GM23338 (cell line): ENCODE measurements around the gene SYNDIG1. TPM values are rescaled to one million over a fixed set of nuclear protein-coding genes. Genes with fewer than 3 reads are reported as not detected.

Experiments
- ATAC-seq: fragments of 200-7000 bp; cut with Tn5 transposase; 3 replicates; pipeline ENCODE4 v1.9.1; 2020
- DNase-seq: peaks from one replicate; pipeline ENCODE4 v3.0.0-alpha.2; 2015; ENCODE audit warnings: low spot score
- H2AFZ ChIP-seq: fragments of 200-600 bp; sonication (generic); 2 replicates; pipeline ENCODE4 v1.8.0; 2016; ENCODE audit warnings: antibody characterized with exemption, mild to moderate bottlenecking, moderate library complexity
- H3F3A ChIP-seq: fragments of 200-600 bp; sonication (generic); replicated peaks from 2 replicates; pipeline ENCODE4 v1.8.0; 2017; ENCODE audit warnings: antibody characterized with exemption, mixed run types, low read depth
- H3K27ac ChIP-seq: fragments of 200-600 bp; sonication (generic); 2 replicates; pipeline ENCODE4 v1.6.1; 2016; ENCODE audit warnings: low read depth
- H3K27me3 ChIP-seq: fragments of 200-600 bp; sonication (generic); 2 replicates; pipeline ENCODE4 v1.8.0; 2016; ENCODE audit warnings: mild to moderate bottlenecking, mixed run types, moderate library complexity; ENCODE audit not compliant: insufficient read depth
- H3K36me3 ChIP-seq: fragments of 200-600 bp; sonication (generic); 2 replicates; pipeline ENCODE4 v1.8.0; 2016; ENCODE audit warnings: mild to moderate bottlenecking; ENCODE audit not compliant: insufficient read depth
- H3K4me1 ChIP-seq: fragments of 200-600 bp; sonication (generic); 2 replicates; pipeline ENCODE4 v1.8.0; 2016; ENCODE audit warnings: mild to moderate bottlenecking, moderate library complexity; ENCODE audit not compliant: insufficient read depth
- H3K4me2 ChIP-seq: fragments of 200-600 bp; sonication (generic); 2 replicates; pipeline ENCODE4 v1.7.1; 2017; ENCODE audit warnings: mixed run types
- H3K4me3 ChIP-seq: fragments of 200-600 bp; sonication (generic); 2 replicates; pipeline ENCODE4 v1.6.1; 2016; ENCODE audit warnings: mixed run types
- H3K79me2 ChIP-seq: fragments of 200-600 bp; sonication (generic); replicated peaks from 2 replicates; pipeline ENCODE4 v1.8.0; 2017; ENCODE audit warnings: mild to moderate bottlenecking; ENCODE audit not compliant: insufficient read depth
- H3K9me2 ChIP-seq: fragments of 200-600 bp; sonication (generic); 2 replicates; pipeline ENCODE4 v1.8.0; 2017; ENCODE audit not compliant: insufficient read depth
- H4K20me1 ChIP-seq: fragments of 200-600 bp; sonication (generic); replicated peaks from 2 replicates; pipeline ENCODE4 v1.8.0; 2017; ENCODE audit warnings: mild to moderate bottlenecking; ENCODE audit not compliant: insufficient read depth
- H3K27ac Mint-ChIP-seq: 2 replicates; pipeline ENCODE4 v1.8.0; 2020; ENCODE audit warnings: inconsistent platforms, mild to moderate bottlenecking, moderate library complexity, mixed read lengths
- H3K27me3 Mint-ChIP-seq: 3 replicates; pipeline ENCODE4 v1.8.0; 2022; ENCODE audit warnings: low read depth, mild to moderate bottlenecking, moderate library complexity, mixed read lengths, inconsistent platforms; ENCODE audit not compliant: insufficient read depth, poor library complexity
- H3K36me3 Mint-ChIP-seq: 3 replicates; pipeline ENCODE4 v1.8.0; 2021; ENCODE audit warnings: low read depth, mild to moderate bottlenecking, inconsistent platforms, moderate library complexity, mixed read lengths
- H3K4me1 Mint-ChIP-seq: 3 replicates; pipeline ENCODE4 v1.8.0; 2020; ENCODE audit warnings: mild to moderate bottlenecking, inconsistent platforms, mixed read lengths
- H3K4me3 Mint-ChIP-seq: 3 replicates; pipeline ENCODE4 v1.8.0; 2021; ENCODE audit warnings: moderate library complexity, mild to moderate bottlenecking, inconsistent platforms, mixed read lengths
- H3K9me3 Mint-ChIP-seq: 3 replicates; pipeline ENCODE4 v1.8.0; 2020; ENCODE audit warnings: moderate library complexity, mild to moderate bottlenecking, inconsistent platforms, mixed read lengths
- CREB1 ChIP-seq: fragments of 250-450 bp; sonication (Bioruptor Pico); IDR thresholded peaks from 2 replicates; pipeline ENCODE4 v1.5.0; 2020; ENCODE audit warnings: low read depth, mild to moderate bottlenecking, moderate library complexity
- CTCF ChIP-seq, 2 experiments: fragments of 200-600 bp in 1 of 2; sonication (generic) in 1 of 2; conservative IDR thresholded peaks; 2 replicates each; pipeline versions ENCODE4 v1.5.1 to v1.6.1; 2016 to 2017; ENCODE audit warnings: antibody characterized with exemption in 2 of 2, low read depth in 2 of 2, mild to moderate bottlenecking in 2 of 2, moderate library complexity in 1 of 2
- ETS1 ChIP-seq: IDR thresholded peaks from 2 replicates; pipeline ENCODE4 v1.6.1; 2016; ENCODE audit warnings: antibody characterized with exemption
- EZH2phosphoT487 ChIP-seq: fragments of 200-600 bp; sonication (generic); IDR thresholded peaks from one replicate; pipeline ENCODE4 v1.8.1; 2018; ENCODE audit warnings: antibody characterized with exemption; ENCODE audit not compliant: unreplicated experiment
- JUNB ChIP-seq: IDR thresholded peaks from one replicate; pipeline ENCODE4 v1.6.1; 2016; ENCODE audit warnings: antibody characterized with exemption; ENCODE audit not compliant: unreplicated experiment
- NANOG ChIP-seq: IDR thresholded peaks from 2 replicates; pipeline ENCODE4 v1.6.1; 2016; ENCODE audit warnings: antibody characterized with exemption, borderline replicate concordance
- POLR2AphosphoS5 ChIP-seq: IDR thresholded peaks from 2 replicates; pipeline ENCODE4 v1.6.1; 2016; ENCODE audit warnings: antibody characterized with exemption, low read depth
- REST ChIP-seq: IDR thresholded peaks from one replicate; pipeline ENCODE4 v1.6.1; 2018; ENCODE audit warnings: antibody characterized with exemption; ENCODE audit not compliant: unreplicated experiment
- STAT1 ChIP-seq: IDR thresholded peaks from one replicate; pipeline ENCODE4 v1.6.1; 2016; ENCODE audit warnings: antibody characterized with exemption; ENCODE audit not compliant: unreplicated experiment
- ZNF114 ChIP-seq: fragments of 250-450 bp; sonication (Bioruptor Pico); IDR thresholded peaks from 2 replicates; pipeline ENCODE4 v1.5.0; 2020; ENCODE audit warnings: mild to moderate bottlenecking, moderate library complexity
- long read RNA-seq: library from polyadenylated mRNA; unstranded; transcript quantifications from one replicate; pipeline ENCODE4 v2.0.0, GENCODE V29; 2020; ENCODE audit not compliant: unreplicated experiment
- polyA plus RNA-seq: library from polyadenylated mRNA; unstranded; fragments of >200 nt; fragmentation: Nextera tagmentation; extraction: Ambion mirVana; gene quantifications from 2 replicates; pipeline ENCODE4 v1.2.1, GENCODE V29; 2016
- total RNA-seq: library from RNA; depleted of rRNA; stranded (reverse); fragments of >200 nt; shearing (Covaris generic); gene quantifications from 2 replicates; pipeline ENCODE4 v1.2.3, GENCODE V29; 2014; rRNA removed

The SYNDIG1 gene
- total RNA-seq (4.8 and 7.4 TPM in 2 replicates), polyA plus RNA-seq (2.8 and 3.0 TPM in 2 replicates)
- long read RNA-seq, partial matches to known transcripts, result 0 of 4 reads
- long read RNA-seq, other reads (novel, unspliced or antisense), result 3 of 4 reads

DNA sequence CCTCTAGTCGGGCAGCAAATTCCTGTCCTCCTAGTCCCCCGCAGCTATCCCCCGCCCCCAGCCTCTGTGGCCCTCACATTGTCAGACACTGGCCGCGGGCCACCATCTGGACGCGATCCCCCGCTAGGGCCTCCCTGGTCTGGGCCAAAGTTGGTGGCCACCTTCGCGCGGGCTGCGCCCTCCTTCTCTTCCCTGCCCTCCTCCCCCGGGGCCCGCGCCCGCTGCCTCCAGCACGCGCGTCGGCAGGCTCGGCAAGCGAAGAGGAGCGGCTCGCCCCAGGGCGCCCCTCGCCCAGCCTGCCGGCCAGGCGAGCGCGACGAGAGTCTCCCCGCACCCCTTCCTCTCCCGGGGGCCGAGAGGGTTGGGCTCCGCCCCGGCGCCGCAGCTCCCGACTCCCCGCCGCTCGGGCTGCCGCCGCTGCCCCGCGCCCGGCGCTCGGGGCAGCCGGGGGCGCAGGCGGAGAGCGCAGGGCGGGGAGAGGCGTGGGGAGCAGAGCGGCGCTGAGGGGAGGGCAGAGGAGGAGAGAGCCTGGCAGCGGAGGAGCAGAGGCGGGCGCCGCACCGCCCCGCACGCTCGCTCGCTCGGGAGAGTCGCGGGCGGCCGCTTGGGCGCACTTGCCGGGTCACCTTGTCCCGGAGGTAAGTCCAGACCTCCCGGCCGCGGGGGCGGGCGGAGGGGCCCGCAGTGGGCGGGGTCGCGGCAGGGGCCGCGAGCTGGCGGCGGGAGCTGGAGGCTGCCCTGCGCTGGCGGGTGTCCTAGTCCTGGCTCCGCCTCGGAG is at the start of gene SYNDIG1:
SYNDIG1 (plus strand) TSS at position 514 of the 778 bp plus-strand sequence. CDS start 73,469 bp downstream, outside the sequence.
- peaks cover 37% of the 10 kb centered on the region for H3K4me1 Mint-ChIP-seq
- peaks cover 51% of the 10 kb centered on the region for H3K27me3 Mint-ChIP-seq
- H3K27ac Mint-ChIP-seq, result no peak within 1 kb of the TSS
- H3K4me2 ChIP-seq, result peak within 1 kb of the TSS; percentile 100
- H2AFZ ChIP-seq, result peak within 1 kb of the TSS; percentile 96
- peaks cover 8% of the 10 kb centered on the region; the same call in 1 of the 2 replicates for H3K9me2 ChIP-seq
- TF ChIP-seq JUNB (no peak), POLR2AphosphoS5 (peak; percentile 31; the same call in 1 of the 2 replicates), STAT1 (no peak)
- H3K4me1 ChIP-seq, result peaks cover 28% of the 10 kb centered on the region
- DNase-seq (peak; percentile 84), ATAC-seq (peak; percentile 61)
- H3K36me3 ChIP-seq, result no peaks in the 10 kb centered on the region
- peaks cover 83% of the 10 kb centered on the region for H3K27me3 ChIP-seq
- no peaks in the 10 kb centered on the region for H3K9me3 Mint-ChIP-seq
- no peaks in the 10 kb centered on the region for H3F3A ChIP-seq
- peaks cover 9% of the 10 kb centered on the region for H4K20me1 ChIP-seq
- no peak within 1 kb of the TSS for H3K27ac ChIP-seq
- peak within 1 kb of the TSS; percentile 91 for H3K4me3 ChIP-seq
- H3K4me3 Mint-ChIP-seq, result peak within 1 kb of the TSS; percentile 93
- peaks cover 27% of the 10 kb centered on the region for H3K79me2 ChIP-seq
- H3K36me3 Mint-ChIP-seq, result no peaks in the 10 kb centered on the region; the same call in 2 of the 3 replicates

DNA sequence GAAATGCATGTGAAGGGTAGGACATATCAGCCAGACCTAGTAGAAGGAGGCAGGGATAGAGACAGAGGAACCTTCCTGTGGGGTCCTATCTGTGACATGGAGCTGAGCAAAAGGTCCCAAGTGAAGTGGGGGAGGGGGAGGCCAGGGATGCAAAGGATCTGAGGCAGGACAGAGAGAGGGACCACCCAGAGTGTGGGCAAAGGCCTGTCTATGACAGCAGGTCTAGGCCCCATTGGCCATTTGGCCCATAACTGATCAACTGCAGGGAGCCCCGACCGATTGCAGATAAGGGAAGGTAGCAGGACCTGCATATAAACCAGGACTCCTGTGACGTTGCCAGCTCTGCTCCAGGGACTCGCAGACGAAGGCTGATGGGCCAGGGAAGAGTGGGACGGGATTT is 49.6 kb upstream of the SYNDIG1 start:
- no peaks in the 10 kb centered on the region for H4K20me1 ChIP-seq
- 0 out of 2 replicates have a peak, but pooled peaks cover 2% of the 10 kb centered on the region for H3K9me2 ChIP-seq
- no peak for DNase-seq
- Mint-ChIP-seq H3K27ac (no peak overlapping the region), H3K27me3 (peaks cover 3% of the 10 kb centered on the region), H3K4me1 (peaks cover 24% of the 10 kb centered on the region; the same call in 2 of the 3 replicates), H3K36me3 (peaks cover 22% of the 10 kb centered on the region), H3K4me3 (no peak overlapping the region), H3K9me3 (peaks cover 28% of the 10 kb centered on the region)
- H3F3A ChIP-seq, result no peaks in the 10 kb centered on the region
- no peak overlapping the region for H2AFZ ChIP-seq
- no peak overlapping the region for H3K4me2 ChIP-seq
- H3K4me1 ChIP-seq, result peaks cover 24% of the 10 kb centered on the region
- H3K27me3 ChIP-seq, result no peaks in the 10 kb centered on the region
- ATAC-seq, result no peak
- H3K79me2 ChIP-seq, result no peaks in the 10 kb centered on the region
- TF ChIP-seq EZH2phosphoT487, result no peak
- TF ChIP-seq POLR2AphosphoS5, result no peak
- TF ChIP-seq ZNF114 (CRISPR knock-in tag), result no peak
- no peak for TF ChIP-seq NANOG
- TF ChIP-seq CREB1 (CRISPR knock-in tag), result no peak
- no peak for TF ChIP-seq JUNB
- no peak for TF ChIP-seq ETS1
- TF ChIP-seq CTCF (conservative IDR thresholded peaks at IDR 0.05; ENCODE audit: low read depth in 2 of 2), result no peak
- TF ChIP-seq REST, result no peak
- H3K27ac ChIP-seq, result no peak overlapping the region
- no peak overlapping the region for H3K4me3 ChIP-seq
- no peaks in the 10 kb centered on the region; the same call in 1 of the 2 replicates for H3K36me3 ChIP-seq
